ENCODE data around the gene FCRL6.

Gene FCRL6, protein sequence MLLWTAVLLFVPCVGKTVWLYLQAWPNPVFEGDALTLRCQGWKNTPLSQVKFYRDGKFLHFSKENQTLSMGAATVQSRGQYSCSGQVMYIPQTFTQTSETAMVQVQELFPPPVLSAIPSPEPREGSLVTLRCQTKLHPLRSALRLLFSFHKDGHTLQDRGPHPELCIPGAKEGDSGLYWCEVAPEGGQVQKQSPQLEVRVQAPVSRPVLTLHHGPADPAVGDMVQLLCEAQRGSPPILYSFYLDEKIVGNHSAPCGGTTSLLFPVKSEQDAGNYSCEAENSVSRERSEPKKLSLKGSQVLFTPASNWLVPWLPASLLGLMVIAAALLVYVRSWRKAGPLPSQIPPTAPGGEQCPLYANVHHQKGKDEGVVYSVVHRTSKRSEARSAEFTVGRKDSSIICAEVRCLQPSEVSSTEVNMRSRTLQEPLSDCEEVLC

GRCh38 chr1:159802111-159802510, at the start of gene FCRL6:
Gene FCRL6 (plus strand): TSS chr1:159802360. CDS start chr1:159802425, 65 bp downstream.
- no peak for DNase-seq (ENCODE audit: low read depth in 1 of 2, low spot score in 1 of 2)

GRCh38 chr1:159753386-159753785, 48.8 kb upstream of the FCRL6 start:
- DNase-seq (ENCODE audit: low read depth in 1 of 2, low spot score in 1 of 2) = no peak

GRCh38 chr1:159755451-159756007, 46.6 kb upstream of the FCRL6 start:
- no peak for DNase-seq (ENCODE audit: low read depth in 1 of 2, low spot score in 1 of 2)

DNA sequence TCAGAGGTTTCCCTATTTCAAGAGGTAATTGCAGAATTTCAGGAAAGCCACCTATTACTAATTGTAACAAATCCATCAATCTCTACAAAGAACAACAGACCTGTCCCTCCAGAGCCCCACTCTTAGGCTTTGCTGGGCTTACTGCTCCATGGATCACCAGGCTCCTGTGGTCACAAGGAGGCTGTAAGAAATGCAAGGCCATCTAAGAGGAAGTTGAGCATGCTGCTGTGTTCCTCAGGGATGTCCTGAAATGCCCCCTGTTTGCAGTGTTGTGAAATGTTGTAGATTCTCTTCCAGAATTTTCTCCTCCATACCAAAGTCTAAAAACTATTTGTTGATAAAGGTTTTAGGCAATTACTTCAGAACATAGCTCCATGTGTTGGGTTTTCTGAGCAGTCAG, 45.8 kb upstream of the FCRL6 start:
- no peak for DNase-seq (ENCODE audit: low read depth in 1 of 2, low spot score in 1 of 2)

GRCh38 chr1:159763686-159764085, 38.5 kb upstream of the FCRL6 start:
- DNase-seq (ENCODE audit: low read depth in 1 of 2, low spot score in 1 of 2) = no peak

- no peak for DNase-seq (ENCODE audit: low read depth in 1 of 2, low spot score in 1 of 2)
These were observed 36.4 kb upstream of the FCRL6 start for GRCh38 chr1:159765806-159766205.

DNA sequence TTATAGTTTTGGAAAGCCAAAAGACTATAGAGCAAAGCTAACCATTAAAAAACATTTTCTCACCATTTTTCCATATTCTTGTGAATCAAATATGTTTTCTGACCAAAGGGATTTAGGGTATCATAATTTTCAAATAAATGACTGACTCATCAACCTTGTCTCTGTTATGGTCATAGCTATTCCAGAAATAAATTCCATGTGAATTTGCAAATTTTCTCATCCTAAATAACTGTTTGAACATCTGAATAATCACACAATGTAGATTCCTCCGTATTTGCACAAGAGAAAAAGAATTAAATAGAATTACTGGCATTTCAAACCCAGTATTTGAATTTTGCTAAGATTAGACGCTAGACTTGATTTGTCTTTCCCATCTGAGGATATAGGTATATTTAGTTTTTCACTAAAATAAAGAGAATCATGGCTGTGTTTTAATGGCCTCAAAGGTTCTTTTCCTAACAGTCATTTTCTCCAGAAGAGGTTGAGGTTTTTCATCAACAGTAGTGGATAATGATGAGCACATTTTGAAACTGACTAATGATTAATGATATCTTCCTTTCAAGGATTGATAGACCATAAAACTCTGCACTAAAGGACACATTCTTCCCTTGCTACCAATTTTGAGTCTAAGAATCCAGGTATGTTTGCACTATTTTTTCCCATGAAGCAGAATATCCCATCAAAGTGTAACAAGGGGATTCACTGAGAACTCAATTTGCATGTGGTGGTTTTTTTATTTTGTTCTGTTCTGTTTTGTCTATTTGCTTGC, 30.8 kb upstream of the FCRL6 start:
- DNase-seq (ENCODE audit: low read depth in 1 of 2, low spot score in 1 of 2) = no peak

DNA sequence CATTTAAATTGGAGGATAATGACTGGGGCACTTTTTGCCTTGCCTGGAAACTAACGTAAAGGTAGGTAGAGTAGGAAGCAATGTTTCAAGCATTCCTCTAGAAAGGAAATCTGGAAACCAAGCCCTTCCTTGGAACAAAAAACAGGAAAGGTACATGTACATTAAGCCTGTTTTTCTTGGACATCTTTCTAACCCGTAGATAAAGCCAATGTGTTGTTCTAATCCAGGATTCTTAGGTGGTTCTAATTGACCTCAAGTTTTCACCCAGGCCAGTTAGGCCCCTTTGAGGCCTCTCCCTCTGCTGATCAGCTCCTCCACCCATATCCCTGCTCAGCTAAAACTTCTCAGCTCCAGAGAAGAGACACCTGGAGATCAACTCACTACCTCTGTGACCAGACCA, 27.7 kb upstream of the FCRL6 start:
- DNase-seq (ENCODE audit: low read depth in 1 of 2, low spot score in 1 of 2) = no peak

DNA sequence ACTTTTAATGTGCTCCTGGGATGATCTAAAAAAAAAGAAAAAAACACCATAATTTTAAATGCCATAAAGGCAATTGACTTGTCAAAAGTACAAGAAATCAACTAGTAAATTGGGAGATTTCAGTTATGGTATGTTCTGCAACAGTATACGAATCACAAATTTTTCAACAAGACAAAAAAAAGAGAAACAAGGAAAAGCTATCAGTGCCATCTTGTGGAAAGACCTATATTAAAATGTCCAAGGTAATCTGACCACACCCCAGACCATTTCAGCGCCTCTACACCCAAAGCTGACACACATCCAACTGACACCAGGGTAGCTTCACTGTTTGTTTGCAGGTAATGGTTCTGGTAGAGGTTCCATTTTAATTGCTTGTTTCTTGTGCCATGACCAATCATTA, 26.4 kb upstream of the FCRL6 start:
- DNase-seq (ENCODE audit: low read depth in 1 of 2, low spot score in 1 of 2) = no peak

GRCh38 chr1:159778266-159778665, 23.9 kb upstream of the FCRL6 start:
- DNase-seq (ENCODE audit: low read depth in 1 of 2, low spot score in 1 of 2) = no peak

DNA sequence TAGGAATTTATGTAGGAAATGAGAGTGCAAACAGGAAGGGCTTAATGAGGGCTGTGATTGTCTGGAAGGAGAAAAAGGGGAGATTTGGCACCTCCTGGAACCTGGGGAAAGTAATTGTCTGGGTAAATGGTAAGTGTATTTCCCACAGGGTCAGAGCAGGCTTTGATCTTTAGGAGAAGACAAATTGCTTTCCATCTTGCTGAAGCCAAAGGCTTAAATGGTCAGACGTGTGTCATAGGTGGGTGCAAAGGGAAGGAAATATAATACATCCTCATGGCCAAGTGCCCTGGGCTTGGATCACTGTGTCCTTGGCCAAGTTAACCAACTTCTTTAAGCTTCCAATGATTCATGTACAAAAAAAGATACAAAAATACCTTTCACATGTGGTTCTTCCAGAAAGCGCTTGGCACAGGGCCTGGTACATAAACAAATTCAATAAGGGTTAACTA, 22.7 kb upstream of the FCRL6 start:
- no peak for DNase-seq (ENCODE audit: low read depth in 1 of 2, low spot score in 1 of 2)

DNA sequence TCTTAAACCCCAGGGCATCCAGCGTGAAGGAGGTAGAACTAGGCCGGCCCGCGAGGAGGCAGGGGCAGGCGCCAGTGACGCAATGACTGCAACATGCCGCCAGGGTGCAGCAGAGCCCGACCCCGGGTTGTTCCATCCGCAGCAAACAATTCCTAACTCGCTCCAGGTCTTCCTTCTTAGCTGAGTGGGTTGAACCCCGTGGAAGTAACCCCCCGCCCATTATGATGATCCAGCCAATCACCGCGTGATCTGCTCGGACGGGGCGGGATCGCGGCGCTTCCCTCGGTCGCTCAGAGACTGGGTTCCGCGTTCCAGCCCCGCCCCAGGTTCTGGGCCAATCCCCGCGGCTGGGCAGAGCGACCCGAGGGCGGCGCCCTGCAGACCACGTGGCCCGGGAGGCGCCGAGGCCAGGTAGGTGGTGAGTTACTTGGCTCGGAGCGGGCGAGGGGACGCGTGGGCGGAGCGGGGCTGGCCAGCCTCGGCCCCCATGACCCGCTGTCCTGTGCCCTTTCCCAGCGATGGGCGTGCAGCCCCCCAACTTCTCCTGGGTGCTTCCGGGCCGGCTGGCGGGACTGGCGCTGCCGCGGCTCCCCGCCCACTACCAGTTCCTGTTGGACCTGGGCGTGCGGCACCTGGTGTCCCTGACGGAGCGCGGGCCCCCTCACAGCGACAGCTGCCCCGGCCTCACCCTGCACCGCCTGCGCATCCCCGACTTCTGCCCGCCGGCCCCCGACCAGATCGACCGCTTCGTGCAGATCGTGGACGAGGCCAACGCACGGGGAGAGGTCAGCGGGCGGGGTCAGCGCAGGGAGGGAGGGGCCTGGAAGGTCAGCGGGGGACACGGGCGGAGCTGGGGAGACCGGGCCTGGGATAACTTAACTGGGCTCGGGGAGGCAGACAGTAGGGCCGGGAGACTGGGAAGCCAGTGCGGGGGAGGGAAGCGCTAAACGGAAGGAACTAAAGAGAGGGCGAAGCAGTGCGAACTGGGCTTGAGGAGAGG, 21.3 kb upstream of the FCRL6 start, which contains the start of gene DUSP23:
DUSP23 (plus strand) TSS at position 380 of the 1,000 bp plus-strand sequence; CDS start at position 519, 139 bp downstream.
- DNase-seq (ENCODE audit: low read depth in 1 of 2, low spot score in 1 of 2) = peak; percentile 93

GRCh38 chr1:159781992-159782391, 20.2 kb upstream of the FCRL6 start:
- no peak for DNase-seq (ENCODE audit: low read depth in 1 of 2, low spot score in 1 of 2)

GRCh38 chr1:159783724-159784123, 18.4 kb upstream of the FCRL6 start:
- no peak for DNase-seq (ENCODE audit: low read depth in 1 of 2, low spot score in 1 of 2)

DNA sequence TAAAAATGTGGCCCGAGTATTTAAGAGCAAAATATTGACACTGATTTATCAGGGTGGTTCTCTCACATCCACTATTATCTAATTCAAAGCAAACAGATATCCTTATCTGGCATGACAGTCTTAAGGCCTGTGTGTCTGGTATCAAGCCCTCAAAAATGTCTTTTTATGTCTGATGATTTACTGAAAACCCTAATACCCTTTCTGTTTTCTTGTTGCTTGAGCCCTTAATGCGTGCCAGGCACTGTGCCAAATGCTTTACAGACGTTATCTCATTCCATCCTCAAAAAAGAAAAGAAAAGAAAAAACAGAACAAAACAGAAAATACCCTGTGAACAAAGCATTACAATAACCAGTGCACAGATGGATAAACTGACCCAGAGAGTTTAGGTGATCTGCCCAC, 15.7 kb upstream of the FCRL6 start:
- DNase-seq (ENCODE audit: low read depth in 1 of 2, low spot score in 1 of 2) = no peak

DNA sequence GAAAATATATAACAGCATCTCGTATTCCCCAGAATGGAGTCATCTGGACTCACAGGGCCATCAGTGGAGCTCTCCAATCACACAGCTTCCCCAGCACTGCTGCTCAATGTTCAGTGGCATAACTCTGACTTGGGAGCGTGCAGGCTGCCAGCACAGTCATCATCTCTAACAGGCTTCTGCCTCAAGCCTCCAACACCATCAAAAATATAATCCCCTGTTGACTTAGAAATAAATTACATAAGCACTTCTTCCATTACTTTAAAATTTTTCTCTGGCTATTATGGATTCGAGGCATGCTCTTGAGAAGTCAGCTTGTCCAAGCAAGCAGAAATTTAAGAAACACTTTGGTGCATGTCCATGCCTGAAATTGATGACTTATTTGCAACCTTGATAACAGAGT, 15.2 kb upstream of the FCRL6 start:
- DNase-seq (ENCODE audit: low read depth in 1 of 2, low spot score in 1 of 2) = no peak

GRCh38 chr1:159790237-159790917, 11.8 kb upstream of the FCRL6 start:
- no peak for DNase-seq (ENCODE audit: low read depth in 1 of 2, low spot score in 1 of 2)

DNA sequence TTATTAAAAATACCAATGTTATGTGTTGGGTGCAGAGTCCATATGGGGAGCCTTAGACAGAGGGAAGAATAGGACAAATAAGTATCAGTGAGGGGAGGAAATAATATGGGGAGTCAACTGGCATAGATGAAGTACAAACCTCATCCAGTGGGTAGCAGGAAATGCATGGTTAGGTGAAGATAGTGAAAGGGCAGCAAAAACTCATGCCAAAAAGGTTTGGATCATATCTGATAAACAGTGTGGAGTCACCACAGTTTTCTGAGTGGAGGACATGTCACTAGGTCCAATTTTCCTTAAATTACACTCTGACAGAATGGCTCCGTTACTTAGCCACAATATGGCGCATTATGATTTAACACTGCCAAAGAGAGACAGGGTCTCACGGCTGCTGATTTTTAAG, 11.1 kb upstream of the FCRL6 start:
- DNase-seq (ENCODE audit: low read depth in 1 of 2, low spot score in 1 of 2) = no peak

DNA sequence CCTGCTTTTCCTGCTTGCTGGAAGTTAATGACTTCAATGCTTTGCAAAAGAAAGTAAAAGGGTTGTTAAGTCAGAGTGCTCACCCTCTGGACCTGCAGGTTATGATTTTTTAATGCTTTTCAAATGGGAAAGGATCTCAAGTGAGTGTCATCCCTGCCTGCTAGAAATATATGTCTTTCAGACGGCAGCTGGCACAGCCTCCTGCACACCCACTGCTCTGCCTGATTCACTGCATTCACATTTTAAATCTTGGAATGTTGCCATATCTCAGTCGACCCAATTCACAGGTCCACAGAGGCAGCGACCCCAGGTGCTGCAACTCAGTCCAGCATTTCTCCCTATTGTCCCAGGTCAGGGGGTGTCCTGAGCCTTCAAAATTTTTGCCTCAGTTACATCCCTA, 10.7 kb upstream of the FCRL6 start:
- DNase-seq (ENCODE audit: low read depth in 1 of 2, low spot score in 1 of 2) = no peak

DNA sequence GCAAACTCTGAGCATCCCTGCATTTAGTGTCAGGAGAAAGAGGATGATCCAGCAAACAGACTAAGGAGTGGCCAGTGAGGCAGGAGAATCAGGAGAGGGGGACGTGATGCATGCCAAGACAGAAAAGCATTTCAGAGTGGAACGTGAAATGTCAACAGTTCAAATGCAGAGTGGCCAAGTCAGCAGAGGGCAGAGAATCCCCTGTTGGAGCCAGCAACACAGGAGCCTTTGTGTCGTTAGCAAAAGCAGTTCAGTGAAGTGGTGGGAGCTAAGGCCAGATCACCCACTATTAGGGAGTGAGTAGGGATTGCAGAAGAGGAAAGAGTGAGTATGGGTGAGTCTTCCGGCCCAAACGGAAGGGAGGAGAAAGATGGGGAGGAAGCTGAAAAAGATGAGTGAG, 6.6 kb upstream of the FCRL6 start:
- DNase-seq (ENCODE audit: low read depth in 1 of 2, low spot score in 1 of 2) = no peak
